LoVo (cell line): ENCODE results near the gene PRF1.

Source experiments
- DNase-seq: peaks from one replicate; pipeline ENCODE4 v3.0.0-alpha.2; 2016; ENCODE audit warnings: low spot score

PRF1 gene

DNA sequence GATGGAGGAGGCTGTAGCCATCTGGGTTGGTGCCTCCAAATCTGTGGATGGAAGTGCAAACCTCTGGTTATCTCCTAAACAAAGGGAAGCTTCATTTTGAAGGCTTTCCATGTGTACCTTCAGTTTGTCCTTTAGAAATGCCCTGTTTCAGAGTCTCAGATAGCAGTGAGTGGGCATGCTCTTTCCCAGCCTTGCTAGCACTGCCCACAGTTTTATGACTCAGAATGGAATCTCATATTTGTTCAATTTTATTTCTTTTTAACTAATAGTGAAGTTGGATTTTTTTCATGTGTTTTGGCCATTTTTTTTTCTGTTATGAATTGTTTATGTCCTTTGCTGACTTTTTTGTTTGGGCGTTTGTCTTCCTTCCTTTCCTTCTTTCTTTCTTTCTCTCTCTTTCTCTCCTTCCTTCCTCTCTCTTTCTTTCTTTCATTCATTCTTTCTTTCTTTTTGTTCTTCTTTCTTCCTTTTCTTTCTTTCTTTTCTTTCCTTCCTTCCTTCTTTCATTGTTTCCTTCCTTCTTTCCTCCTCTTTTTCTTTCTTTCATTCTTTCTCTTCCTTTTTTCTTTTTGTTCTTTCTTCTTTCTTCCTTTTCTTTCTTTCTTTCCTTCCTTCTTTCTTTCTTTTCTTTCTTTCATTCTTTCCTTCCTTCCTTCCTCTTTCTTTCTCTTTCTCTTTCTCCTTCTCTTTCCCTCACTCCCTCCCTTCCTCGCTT lies 25.6 kb downstream of the PRF1 start:
- DNase-seq, result no peak

DNA sequence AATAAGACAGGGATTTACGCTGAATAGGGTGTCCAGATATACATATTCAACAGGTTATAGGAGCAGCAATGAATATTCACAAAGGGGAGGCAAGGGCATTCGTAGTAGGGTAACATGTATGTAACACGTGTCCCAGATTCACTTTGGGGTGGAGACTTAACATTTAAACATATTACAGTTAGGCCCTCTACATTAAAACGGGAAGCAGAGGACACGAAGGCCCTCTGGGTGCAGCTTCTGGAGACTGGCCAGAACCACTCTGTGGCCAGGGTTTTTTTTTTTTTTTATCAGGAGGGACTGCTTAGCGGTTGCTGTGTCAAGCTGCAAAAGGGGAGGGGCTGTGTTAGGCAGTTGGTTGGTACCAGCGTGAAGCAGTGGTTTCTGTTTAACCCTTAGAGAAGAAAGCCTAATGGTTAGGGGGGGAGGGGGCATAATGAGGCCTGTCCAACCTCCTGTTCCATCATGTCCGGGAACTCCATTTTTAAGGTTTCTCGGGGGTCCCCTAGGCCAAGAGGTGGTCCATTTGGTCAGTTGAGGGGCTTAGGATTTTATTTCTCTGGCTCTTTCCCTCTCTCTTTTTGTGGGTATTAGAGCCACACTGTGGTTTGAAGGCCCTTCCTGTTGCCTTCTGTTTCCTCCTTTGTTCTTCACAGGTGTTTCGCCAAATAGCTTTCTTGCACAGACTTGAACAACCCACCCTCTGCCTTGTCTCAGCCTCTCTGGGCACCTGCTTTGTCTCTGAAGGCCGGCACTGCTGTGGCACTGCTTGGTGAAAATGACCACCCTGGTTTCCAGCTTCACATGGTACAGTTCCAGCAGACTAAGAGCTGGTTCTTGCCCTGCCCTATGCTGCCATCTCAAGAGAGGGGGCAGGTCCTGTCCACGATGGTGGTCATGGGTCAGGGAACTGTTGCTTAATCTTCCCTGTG lies 26.4 kb downstream of the PRF1 start:
- DNase-seq, result peak; percentile 58

DNA sequence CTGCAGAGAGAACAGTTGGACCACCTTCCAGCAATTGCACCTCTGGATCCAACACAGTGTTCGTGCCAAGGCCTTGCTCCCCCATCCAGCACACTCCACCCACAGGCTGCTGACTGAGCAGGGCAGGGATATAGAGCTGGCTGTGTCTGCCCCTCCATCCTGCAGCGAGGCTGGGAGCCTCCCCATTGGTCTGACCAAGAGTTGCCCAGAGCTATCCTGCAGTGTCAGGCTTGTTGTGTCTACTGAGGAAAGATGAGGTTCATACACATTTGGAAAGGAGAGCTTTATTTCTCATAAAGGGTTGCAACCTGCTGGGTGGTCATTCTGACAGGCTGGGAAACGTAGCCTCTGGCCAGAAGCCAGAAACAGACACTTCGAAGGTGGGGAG lies 27.1 kb downstream of the PRF1 start:
- no peak for DNase-seq

DNA sequence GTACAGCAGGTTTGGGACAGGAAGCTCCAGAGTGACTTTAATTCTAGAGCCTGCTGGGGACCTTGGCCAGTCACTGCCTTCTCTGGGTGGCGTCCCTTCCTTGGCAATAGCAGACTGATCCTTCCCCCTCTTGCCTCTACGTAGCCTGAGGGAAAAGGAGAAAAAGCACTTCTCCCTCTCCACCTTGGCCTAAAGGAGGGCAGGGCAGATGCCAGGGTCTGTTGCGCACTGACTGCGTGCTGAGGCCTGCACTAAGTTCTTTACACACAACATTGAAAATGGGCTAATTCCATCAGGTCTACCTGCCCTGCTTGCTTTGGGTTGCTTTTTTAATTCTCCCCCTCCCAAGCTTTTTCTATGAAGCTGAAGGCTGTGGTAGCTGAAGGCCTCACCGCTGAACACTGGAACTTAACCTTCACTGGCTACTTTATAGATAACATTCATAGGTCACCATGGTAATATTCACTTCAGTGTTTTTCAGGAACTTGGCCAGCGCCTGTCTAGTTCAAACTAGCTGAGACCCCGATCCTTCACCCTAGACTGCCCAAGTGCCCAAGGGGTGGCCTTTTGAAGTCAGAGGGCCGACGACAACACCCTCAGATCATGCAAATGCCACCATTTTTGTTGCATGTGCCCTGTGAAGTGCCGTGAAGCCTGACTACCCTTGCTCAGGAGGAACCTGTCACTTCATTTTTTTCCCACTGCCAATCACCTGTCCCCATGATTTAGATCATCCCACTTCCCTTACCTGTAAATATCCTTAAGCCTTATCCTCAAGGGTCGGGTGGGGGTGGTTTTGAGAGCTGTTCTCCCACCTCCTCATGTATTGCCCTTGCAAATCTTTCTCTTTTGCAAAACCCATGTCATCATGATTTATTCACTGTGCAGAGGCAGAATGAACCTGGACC lies 28.7 kb downstream of the PRF1 start:
- DNase-seq, result no peak

DNA sequence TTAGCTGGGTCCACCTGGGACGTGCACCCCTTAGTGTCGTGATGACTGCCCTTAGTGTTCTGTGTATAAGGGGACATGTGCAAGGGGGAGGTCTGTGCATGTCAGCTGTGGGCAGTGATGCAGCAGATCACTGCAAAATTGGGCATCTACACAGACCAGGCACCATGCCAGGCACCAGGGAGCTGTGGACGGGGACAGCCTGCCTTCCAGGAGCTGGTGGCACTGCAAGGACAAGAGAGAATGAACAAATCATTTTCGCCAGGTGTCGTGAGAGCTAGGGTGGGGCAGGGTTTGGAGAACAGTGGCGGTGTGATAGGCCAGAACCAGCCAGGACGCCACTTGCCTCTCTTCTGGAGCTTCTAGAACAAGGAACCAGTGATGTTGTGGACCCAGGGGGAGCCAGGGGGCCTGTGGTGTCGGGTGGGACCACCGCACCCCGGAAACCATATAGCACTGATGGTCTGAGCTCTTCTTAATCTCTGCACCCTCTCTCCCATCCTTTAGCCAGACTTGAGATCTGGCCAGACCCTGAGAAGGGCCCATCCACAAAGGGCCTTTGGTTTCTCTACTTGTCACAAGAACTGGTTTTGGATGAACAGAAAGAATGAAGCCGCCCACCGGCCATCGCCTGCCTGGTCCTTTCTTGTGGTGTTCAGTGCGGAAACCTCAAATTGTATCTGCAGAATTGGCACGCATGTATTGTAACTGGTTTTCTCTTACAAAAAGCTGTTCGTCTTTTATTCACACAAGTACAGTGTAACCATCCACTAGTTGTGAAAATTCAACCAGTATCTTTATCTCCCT lies 30.7 kb downstream of the PRF1 start:
- no peak for DNase-seq

DNA sequence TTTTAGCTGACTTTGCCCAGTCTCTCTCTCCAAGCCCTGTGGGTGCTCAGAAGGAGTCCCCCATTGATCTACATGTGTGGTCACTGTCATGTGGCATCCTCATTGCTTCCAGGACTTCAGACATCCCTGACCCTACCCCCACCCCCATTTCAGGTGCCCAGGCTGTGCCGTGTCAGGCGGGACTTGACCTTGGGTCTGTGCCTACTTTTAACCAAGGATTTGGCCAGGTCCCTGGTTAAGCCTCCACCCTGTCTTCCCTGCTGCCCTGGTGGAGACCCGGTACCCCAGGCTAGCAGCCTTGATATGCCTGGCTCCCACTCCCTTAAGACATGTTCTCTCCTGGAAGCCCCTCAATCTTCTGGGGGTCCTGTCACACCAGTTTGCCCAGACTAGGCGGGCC lies 31.3 kb downstream of the PRF1 start:
- DNase-seq, result no peak

DNA sequence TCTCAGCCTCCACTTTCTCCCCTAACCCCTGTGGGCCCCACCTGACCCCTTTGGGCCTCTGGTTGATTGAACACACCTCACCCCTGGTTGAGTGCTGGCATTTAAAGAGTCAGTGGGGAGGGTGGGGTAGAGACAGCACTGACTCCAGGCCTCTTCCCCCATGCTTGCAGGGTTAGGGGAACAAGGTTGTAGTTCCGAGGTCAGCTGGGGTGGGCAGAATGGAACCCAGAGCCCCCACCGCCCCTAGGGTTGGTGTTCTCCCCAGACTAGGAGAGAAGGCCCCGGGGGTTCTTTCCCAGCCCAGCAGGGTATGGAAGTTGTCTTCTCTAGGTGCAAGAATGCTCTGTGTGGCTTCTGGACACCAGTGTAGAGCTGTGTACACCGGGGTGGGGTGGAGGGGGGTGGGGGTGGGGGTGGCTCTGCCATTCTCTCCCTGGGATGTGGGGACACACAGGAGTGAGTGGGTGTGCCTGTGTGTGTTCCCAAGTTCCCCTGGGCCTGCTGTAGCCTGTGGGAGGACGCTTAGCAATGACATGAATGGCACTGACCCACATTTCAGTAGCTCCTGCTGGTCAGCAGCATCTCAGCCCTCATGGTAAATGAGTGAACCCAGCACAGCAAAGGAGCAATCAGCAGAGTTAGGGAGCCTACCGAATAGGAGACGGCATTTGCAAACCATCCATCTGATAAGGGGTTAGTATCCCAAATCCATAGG lies 33.6 kb downstream of the PRF1 start:
- no peak for DNase-seq

DNA sequence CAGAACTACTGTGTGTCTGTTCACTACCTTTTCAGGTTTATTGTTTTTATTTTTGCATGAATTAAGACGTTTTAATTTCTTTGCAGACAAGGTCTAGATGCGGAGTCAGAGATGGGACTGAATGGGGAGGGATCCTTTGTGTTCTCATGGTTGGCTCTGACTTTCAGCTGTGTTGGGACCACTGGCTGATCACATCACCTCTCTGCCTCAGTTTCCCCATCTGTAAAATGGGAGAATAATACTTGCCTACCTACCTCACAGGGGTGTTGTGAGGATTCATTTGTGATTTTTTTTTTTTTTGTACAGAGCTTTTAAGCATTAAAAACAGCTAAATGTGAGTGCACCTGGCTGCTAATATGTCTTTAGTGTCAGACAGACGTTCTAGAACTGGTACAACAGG lies 34.4 kb downstream of the PRF1 start:
- DNase-seq, result no peak

DNA sequence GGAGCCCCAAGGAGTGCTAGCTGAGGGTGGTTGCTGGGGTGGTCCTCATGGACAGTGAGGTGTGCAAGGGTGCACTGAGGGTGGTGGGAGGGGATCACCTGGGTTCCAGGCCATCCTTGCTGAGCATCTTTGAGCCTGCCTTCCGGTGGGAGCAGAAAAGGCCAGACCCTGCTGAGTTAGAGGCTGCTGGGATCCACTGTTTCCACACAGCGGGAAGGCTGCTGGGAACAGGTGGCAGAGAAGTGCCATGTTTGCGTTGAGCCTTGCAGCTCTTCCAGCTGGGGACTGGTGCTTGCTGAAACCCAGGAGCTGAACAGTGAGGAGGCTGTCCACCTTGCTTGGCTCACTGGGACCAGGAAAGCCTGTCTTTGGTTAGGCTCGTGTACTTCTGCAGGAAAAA lies 34.9 kb downstream of the PRF1 start:
- DNase-seq, result no peak

DNA sequence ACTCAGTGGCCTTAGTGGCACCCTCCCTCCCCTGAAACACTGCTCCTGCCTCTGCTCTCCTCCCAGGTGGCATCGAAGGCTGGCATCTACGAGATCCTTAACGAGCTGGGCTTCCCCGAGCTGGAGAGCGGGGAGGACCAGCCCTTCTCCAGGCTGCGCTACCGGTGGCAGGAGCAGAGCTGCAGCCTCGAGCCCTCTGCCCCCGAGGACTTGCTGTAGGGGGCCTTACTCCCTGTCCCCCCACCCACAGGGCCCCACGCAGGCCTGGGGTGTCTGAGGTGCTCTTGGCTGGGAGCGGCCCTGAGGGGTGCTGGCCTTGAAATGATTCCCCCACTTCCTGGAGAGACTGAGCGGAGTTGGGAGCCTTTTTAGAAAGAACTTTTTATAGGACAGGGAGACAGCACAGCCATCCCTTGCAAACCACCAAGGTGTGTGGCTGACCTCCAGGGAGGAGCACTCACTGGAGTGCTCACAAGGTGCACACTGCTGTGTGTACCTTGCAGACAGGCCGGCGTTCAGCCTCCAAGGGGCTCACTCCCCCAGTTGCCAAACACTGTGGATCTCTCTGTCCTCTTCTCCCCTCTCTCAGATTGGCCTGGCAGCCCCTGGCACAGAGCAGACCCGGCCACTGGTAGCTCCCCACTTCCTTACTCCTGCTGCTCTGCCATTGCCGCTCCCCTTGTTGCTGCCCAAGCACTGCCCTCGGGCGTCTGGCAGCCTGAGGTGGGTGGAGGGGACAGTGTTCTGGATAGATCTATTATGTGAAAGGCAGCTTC lies 35.8 kb downstream of the PRF1 start:
- DNase-seq, result no peak

DNA sequence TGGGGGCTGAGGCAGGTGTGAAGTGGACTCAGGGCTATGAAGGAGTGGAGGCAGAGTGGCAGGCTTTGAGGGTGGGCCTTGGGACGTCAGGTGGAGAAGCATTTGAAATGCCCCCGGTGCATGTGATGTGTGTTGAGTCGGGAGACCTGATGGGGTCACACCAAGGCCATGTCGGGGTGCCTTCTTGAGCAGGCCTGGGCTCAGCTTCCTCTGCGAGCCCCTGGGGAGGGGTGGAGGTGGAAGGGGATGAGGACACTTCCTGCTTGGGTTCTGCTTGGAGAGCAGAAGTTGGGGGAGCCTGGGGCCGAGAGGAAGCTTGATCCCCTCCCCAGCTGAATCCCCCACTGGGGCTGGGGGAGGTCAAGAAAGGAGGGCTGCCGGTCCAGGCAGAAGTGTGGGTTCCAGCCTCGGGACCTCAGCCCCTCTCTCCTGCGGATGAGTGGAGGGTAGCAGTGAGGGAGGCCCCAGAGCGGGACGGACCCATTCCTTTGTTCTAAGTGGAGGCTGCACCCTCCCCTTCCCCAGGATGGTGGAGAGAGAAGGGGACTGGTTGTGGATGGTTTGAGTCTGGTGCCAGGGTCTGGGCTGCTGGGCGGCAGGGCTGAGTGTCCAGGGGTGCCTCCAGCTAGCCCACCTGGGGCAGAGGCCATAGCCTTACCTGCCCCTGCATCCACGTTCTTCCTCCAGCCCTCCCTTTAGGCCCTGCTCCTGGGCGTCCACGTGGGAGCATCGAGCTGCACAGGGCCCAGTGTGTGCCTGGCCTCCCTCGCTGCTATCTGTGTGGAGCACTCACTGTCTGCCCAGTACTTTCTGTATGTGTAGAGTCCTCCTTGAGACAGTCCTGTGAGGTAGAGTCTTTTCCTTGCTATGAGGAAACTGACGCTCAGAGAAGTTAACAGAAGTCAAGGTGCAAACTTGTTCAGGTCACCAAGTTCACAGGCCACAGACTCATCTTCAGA lies 36.7 kb downstream of the PRF1 start:
- DNase-seq, result no peak

DNA sequence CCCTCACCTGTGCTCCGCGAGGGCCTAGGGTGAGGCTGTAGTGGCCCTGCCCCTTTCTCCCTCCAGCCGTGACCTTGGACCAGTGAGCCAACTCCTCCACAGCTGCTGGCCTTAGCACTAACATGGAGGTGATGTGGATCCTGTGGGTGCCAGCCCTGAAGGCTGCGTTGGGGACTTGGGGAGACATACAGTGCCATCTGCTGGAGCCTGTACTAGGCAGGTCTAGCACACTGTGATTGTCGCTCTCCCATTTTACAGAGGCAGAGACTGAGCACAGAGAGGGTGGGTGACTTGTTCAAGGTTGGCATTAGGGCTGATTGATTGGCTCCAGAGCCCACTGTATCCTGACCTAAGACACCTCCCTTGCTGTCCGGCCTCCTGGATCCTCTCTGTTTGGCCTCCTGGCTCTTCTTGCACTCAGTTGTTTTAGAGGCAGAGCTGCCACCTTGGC lies 37.6 kb downstream of the PRF1 start:
- DNase-seq, result no peak

DNA sequence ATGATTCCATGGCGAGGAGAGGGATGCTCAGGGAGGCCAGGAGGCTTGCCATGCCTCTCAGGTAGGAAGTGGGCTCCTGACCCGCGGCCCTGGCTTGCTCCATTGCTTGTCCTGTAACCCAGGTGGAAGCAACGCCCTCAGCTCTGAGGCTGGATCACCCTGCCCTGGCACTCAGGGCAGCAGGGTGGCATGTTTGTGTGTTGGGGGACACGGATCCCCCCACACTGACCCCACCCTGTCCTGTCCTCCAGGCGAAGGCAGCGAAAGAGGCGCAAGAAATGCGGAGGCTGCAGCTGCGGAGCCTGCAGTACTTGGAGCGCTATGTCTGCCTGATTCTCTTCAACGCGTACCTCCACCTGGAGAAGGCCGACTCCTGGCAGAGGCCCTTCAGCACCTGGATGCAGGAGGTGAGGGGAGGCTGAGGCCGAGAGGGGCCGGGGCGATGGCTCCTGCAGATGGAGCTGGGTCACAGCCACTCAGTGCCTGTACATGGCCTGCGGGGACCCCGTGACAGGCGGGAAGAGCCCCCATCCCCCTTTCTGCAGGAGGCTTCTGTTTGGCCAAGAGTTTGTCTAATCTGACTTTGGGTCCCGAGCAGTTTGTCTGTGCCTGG lies 38.3 kb downstream of the PRF1 start:
- DNase-seq, result no peak

DNA sequence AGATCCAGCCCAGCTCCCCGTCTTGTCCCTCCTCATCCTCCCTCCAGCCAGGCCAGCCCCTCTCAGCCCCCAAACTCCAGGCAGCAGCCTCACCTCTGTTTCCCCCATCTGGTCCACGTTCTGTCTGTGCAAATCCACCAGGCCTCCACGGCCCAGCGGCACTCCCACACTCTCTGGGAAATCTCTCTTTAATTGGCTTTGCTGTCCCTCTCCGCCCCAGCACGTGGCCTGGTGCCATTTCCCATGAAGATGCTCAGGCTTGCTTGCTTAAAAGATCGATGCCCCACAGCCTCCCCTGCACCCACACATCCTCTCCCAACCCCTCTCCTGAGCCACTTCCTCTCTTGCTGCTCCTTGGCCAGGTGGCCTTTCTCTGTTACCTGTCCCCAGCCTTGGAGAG lies 39.3 kb downstream of the PRF1 start:
- no peak for DNase-seq

DNA sequence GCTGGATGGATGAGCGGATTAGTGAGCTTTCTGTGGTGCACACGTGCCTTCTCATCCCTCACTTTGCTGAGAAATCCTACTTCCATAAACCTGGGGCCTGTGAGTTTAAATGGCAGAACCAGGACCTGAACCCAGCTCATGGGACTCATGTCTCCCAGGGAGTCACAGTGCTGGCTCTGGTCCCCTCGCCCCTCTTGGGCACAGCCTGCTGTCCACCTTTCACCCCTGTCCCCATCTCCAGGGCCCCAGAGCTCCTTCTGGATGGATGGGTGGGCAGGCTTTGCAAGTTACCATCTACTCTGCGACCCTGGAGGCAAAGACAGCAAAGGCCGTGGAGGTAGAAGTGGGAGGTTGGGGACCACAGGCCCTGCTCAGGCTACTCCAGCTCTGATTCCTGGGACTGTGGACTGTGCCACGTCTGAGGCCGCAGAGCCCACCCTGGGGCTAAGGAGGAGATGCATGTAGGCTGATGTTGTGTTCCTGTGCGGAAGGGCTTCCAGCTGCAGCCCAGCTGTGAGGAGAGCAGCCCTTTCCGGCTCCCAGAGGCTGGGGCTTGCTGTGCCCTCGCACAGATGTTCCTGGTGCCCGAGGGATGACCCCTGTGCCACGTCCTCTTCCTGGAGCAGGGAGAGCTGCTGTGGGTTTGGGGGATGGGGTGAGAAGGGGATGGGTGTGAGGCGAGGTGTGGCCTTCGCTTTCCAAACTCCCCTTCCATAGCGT lies 40.3 kb downstream of the PRF1 start:
- no peak for DNase-seq

DNA sequence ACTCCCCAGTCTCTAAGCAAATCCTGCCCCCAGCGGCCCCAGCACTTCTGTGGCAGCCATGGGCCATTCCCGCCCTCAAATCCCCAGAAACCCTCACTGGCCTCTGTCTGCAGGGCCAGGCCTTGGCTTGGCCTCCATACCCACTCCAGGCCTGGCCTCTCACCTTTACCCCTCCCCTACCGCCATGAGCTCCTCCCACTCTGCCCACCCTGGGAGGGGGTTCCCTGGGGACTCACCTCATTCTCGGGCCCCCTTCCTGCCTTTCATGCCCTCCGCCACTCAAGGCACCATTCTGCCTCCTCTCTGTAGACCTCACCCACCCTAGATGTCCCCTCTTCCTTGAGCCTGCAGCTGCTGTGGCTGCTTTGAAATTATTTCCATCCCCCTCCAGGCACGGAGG lies 41.0 kb downstream of the PRF1 start:
- no peak for DNase-seq

DNA sequence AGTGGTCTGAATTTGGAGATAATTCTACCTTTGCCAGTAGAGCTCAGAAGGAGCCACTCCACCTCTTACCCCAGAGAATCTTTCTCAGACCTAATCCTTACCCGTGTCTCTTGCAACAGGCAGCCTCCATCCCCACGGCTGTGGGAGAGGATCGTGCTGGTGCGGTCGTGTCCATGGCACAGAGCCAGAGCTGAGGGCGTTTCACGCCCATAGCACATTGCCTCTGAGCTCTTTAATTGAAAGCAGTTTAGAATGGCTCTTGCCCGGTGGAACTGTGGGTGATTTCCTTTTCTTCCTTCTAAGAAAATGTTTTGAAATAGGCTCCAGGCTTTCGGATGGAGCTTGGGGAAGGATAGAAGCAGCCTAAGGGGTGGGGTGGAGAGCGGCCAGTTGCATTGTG lies 41.5 kb downstream of the PRF1 start:
- DNase-seq, result no peak

DNA sequence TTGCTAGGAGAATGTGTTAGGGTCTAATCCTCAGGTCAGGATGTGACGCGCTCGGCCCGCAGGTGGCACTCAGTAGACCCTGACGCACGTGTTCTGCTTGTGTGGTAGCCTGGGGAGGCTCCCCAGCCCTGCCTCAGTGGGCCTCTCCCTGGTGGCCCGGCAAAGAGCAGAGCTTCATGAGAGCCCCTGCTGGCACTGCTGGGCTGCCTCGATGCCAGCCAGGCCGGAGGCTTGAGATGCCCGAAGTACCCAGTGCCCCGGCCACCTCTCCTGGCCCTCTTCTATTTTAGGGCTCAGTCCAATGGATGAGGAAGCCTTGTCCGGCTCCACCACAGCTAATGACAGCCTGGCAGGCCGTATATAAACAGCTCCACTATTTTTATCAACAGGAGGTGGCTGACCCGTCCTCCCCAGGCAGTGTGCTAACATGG lies 42.0 kb downstream of the PRF1 start:
- no peak for DNase-seq
